ENCODE data around the gene NOL11.
"Not testable (repeated sequence)": the region's sequence is repeated elsewhere in the genome, so short reads cannot be mapped to it uniquely, and the experiment has no call there.

The NOL11 gene

DNA sequence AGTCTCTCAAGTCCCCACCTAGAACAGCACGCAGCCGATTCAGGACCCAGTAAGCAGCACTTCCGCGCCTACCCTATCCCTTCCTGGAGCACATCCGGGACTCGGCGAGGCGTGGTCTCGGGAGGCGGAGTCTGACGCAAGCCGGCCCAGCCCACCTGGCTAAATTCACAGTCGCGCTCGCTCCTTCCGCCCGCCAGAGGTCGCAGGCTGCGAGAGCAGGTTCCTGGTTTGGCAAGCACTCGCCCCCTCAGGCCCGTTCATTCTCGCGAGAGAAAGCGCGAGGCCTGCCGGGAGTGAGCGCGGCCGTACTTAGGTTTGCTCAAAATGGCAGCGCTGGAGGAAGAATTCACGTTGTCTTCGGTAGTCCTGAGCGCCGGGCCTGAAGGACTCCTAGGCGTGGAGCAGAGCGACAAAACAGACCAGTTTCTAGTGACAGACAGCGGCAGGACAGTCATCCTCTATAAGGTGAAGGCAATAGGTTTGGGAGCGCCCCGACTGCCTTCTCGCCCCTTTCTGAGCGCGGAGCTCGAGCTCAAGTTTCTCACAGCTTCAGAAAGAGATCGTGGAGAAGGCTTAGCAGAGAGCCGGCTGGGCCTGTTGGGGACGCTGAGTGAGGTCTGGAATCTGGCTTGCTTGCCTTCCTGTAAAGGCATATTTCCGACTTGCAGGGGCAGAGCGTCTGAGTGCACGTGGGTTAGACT is at the start of gene NOL11:
NOL11 (plus strand) TSS at position 313 of the 701 bp plus-strand sequence; CDS start at position 325, 12 bp downstream.
- peak; percentile 99 to 100 for DNase-seq

DNA sequence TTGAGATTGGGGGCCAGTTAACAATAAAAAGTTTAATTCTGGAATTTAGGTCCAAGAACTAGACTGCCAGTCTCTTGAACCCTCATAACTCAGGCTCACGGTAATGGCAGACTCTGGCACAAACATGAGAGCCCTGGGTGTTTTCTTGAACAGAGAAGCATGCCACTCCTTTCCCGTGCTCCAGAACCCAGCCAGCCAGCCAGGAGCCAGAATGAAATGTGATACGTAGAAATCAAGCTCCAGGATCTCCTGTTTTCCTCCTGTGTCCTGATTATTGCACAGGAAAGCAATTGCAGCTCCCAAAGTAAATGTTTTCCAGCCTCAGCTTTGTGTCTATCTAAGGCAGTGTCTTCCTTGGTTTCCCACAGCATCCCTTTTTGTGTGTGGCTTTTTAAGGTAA is 46.2 kb upstream of the NOL11 start:
- DNase-seq, result no peak

DNA sequence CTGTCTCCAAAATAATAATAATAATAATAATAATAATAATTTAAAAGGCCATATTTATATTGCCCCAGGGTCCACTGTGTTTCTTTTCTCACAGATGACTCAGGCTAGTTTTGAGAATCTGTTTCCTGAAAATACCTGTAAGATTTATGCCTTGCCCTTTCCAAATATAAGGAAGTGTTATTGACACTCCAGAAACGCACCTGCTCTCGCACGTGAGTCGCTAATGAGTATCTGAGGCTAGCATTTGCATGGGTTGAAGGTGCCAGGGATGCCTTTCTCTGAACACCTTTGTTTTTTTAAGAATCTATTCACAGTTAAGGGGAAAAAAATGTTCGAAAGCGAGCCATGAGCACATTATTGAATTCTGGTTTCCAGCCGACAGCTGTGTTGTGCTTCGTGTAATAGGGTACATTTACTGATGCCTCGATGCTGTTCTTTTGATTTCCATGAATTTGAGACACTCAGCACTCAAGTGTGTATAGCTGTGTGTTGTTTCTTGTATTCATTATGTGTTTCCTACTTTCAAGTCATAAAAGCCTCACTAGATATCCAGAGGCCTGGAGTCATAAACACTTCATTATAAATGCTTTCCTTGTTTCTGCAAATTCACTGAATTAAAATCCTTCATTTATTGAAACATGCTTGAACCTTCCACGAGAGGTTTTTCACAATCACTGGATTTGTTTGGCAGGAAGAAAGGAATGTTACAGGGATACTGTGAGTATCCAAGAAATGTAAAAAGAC is 45.0 kb upstream of the NOL11 start:
- DNase-seq, result no peak

DNA sequence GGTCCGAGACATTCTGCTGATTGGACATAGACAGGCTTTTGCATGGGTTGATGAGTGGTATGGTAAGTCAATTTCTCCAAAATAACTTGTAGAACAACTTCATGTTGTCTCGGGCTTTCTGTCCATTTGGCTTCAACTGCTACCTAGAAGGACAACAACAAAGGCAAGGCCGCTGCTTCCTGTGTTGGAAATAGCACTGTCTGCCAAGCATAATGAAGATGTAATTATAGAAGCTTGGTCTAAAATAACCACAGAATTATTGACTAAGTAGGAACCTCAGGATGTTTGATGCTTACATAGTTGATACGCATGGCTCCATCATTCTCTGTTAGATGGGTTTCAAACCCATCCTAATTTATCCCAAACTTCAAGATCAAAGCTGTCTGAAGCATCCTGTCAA is 42.3 kb upstream of the NOL11 start:
- DNase-seq, result no peak

DNA sequence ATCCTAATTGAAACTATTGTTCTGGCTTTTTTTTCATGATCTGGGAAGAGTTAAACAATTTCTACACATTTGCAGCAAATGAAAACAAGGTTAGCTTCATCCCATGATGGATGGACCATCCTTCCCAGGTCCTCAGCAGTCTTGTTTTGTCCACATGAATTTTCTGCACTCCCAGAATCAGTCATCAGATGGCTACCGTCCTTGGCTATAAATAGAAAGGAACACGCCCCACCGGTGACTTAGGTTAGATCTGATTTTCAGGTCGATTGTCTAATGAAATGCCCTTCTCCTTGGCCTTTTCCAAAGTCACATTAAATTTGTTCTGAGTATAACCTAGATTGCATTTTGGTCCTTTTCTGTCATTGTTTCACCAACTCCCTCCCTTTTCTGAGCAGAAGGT is 41.4 kb upstream of the NOL11 start:
- no peak for DNase-seq

DNA sequence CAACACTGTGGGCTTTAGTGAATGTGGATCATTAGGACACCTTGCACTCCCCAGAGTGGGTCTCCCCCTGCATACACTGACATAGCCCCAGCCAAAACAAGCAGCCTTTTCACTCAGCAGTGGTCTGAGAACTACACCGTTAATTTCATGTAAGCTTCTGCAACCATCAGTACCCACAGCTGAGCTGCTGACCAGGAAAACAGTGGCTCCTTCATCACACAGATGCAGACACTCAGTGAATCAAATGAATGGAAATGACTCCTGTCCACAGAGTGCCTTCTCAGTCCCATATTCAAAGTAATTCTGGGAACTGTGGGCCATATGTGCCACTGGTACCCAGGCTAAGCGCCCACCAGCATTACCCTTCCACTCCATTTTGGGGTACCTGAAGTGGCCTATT is 39.3 kb upstream of the NOL11 start:
- no peak for DNase-seq

DNA sequence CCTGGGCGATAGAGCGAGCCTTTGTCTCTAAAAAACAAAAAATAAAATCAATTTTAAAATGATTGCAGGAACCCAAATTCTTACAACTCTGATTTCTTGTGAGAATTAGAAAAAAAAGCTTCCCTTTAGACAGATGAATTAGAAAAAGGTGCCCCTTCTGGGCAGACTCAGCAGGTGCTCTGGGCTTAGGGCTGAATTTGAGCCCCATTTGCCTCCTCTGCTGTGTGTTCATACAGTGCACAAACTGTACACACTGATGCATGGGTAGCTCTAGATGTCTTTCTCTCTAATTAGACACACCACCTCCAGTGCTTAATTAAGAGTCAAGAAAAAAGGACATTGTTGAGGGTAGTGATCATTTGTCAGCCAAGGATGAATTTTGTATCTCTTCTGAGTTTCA is 38.5 kb upstream of the NOL11 start:
- no peak for DNase-seq

DNA sequence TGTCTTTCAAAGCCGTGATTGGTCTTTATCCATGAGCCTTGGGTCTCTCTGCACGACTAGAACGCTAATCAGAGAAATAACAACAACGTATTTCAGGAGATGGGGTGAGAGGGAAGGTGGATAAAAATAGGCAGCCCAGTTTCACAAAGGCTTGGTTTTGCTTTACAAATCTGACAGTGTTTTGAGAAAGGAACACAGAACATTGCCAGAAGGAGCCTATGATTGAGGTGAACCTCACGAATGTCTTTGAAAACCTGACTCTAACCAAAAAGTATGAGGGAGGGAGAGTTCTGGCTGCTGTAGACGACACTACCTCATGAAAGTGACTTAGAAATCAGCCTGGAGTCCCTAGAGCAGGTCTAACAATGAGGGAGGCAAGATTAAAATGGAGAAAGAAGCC is 38.0 kb upstream of the NOL11 start:
- DNase-seq, result no peak

DNA sequence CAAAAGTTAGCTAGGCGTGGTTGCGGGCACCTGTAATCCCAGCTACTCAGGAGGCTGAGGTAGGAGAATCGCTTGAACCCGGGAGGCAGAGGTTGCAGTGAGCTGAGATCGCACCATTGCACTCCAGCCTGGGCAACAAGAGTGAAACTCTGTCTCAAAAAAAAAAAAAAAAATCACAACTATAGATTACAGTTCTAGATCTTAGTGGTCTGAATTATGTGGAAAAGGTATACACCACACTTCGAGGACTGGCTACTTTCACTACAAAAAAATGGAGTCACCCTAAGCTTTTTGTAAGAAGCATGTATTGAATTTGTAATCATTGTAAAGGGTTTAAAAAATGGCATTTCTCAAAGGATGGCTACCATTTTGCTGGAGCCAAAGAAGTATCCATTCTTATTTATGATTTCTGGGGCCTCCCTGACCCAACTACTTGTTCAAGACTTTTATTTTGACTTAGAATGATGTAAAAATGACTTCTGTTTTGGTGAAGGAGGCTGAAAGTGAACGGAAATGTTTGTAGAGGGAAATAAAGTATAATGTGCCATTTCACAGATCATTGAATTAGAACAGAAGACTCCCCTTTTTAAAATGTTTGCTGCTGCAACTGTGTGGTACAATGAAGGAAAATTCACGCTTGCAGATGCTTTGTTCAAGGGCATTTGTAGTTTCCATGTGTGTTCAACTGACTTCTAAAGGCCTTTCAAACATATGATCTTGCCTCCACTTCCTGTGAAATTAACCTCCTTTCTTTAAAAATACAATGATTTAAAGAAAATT is 37.1 kb upstream of the NOL11 start:
- no peak for DNase-seq

DNA sequence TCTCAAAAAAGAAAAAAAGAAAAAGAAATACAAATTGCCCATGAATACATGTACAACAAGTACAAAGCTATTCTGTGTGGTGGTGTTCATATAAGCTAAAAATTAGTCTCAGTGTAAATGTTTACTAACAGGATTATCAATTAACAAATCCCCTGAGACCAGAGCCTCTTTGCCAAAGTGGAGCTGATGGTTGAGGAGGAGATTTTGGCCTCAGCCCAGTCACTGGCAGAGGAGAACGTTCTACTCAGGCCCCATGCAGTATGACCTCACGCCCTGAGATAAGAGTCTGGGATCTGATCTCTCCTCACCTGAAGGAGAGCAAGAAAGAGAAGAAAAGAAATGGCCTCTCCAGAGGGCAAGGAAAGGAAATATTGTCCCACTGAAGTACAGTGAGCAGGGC is 35.5 kb upstream of the NOL11 start:
- DNase-seq, result no peak

DNA sequence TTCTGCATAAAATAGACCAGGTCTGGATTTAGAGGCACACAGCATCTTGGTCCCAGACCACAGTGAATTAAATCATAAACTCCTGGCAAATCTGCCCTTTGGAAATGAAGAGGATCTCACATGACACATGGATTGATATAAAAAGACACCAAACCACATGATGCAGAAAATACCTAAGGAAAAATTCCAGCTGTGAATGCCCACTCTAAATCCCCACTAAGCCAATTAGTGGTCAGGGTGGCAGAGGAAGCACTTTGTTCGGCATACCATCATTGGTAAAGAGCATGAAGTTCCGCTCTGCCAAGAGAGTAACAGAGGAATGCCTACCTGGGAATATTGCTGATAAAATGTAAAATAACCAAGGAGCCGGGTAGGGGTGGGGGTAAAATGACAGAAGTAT is 32.4 kb upstream of the NOL11 start:
- no peak for DNase-seq

DNA sequence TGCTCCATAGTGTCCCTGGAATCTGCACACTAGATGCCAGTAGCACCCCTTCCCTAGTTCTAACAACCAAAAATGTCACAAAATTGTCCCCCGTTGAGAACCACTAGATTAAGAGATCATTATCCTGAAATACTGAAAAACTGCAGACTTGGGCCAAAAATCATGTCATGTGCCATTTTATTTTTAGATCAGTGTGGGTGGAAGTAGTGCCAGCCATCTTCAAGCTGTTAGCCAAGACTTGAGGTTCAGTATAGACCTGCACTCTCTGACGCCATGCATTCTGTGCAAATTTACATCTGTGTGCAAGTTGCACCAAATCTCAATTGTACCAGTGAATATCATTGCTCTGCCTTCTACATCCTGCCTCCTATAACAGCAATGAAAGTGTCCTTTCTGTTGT is 31.5 kb upstream of the NOL11 start:
- DNase-seq, result no peak

DNA sequence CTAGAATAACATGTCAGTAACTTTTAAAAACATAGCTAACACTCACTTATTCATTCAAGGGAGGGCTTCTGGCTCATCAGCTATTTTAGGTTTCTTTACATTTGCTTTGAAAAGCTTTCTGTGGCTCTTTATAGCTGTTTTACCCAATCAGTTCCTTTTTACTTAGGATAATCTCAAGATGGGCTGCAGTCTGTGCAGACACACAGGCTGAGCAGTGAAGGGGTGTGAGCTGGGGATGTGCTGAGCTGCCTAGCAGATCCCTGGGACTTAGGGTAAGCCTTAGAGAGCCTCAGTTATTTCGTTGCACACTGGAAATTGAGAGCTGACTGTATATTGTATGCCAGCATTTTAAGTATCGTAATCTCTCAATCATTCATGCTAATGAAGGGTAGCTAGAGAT is 30.2 kb upstream of the NOL11 start:
- no peak for DNase-seq

DNA sequence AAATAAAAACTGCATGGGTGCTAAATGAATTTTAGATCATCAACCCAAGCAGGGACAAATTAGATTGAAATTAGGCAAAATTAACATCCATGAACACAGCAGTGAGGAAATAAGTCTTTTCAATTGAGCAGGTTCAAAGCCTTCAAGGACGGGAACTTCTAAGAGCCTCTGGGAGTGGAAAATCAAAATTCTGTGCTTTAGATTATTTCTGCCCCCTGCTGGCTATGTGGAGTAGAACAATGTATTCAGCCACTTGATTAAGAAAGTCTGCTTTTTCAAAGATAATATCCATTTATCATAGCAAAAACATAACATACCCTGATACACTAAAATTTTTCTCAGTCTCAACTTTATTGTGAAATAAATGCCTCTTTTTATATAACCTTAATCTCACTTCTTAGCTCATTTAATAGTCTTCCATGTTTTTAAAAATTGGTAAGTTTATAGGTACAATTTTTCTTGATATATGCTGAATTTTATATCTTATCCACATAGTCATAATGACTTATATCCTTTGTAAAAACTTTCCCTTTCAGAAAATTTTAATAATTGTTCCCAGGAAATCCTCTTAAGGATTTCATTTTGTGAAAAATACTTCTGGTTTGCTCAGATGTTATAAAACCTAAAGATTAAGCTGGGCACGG is 28.1 kb upstream of the NOL11 start:
- DNase-seq, result peak; percentile 24 to 73

DNA sequence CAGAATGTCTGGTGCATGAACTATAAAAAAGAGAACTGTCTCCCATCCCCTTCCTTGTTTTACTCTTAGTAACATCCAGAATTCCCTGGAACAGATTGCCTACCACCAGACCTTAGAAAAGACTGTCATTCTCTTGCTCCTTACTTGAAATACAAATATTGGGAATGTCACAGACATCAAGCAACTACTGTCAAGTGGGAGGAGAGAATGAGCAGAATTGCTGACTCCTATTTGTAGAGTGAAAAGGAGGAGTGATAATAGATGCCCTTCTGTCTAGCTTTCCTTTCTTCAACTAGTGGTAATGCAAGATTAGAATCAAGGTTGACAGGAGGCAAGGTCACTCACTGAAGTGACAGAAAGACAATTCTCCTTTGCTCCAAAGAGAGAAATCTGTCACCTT is 23.9 kb upstream of the NOL11 start:
- DNase-seq, result no peak

DNA sequence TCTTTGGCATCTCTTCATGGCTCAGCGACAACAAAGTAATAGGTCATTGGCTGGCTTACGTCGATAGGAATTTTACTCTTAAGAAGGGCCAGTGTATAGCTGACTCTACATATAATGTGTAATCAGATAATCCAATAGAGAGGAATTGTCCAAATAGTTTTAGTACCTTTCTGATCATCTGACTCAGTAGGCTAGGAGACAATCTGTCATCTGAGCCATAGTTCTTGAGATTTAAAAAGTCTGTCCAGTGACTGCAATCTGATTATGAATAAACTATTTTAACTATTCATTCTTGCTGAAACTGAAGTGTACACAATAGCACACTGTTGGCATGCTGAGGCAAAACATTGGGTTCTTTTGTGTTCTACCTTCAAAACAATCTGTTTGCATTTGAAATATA is 21.4 kb upstream of the NOL11 start:
- no peak for DNase-seq

DNA sequence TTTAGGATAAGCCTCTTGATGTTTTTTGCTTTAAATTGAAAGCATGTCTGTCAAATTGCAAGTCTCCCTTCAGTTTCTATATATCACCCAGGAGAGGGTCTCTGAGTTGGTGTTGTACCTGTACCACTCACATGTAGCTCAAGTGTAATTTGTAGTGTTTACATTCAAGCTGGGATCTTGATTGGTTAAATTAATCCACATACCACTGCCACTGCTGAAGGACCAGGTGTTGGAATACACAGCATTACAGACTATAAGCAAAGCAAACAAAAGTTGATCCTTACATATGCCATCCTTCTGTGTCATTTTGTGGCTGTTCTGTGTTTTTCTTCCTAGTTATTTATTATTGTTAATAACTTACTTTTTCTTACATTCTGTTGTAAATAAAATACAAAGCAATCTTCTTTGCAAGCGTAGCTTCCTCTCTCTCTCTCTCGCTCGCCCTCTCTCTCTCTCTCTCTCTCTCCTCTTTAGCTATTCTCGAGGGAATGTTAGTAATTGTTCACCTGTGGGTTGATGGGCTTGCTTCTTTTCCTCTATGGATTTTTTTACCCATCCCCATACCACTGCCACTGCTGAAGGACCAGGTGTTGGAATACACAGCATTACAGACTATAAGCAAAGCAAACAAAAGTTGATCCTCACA is 20.8 kb upstream of the NOL11 start:
- DNase-seq, result no peak

DNA sequence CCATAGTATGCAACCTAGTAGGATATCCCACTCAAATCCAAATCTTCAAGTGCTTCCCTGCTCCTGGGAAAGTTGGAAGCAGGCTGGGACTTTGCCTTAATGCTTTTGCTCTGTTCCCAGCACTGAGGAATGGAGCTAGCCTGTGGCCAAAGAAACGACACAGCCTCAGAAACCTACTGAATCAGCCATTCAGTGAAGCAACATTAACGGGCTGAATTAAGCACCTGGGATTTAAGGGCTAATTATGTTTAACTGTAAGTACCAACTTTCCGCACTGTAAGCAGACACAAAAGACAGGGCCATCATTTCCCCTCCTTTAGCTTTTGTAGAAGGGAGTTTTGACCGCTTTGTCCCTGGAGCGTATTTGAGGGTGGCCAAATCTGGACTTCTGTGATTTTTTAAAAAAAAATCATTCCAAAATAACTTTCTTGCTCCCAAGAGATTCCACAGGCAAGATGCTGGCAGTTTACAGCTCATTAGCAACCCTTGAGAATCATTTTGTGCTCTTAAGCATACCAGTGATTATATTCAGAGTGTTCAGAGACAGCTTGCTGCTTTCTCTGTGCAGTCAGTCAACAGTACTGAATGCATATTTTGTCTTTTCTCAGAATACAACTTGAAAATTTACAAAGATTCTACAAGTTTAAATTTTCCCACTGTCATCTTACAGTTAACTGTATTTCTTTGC is 17.6 kb upstream of the NOL11 start:
- no peak for DNase-seq

DNA sequence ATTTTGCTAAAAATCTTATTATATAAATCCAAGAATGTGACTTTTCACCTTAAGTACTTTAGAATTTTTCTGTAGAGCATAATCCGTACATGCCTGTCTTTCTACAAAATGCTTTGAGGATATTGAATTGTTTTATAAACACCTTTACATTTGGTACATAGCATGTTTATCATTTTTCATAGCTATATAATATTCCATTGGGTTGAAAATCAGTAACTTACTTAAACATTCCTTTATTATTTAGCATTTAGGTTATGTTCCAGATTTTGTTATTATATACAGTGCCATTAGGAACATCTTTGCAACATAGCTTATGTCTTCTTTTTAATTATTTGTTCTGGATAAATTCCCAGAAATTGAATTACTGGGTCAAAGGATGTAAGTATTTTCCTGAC is 17.0 kb upstream of the NOL11 start:
- no peak for DNase-seq

DNA sequence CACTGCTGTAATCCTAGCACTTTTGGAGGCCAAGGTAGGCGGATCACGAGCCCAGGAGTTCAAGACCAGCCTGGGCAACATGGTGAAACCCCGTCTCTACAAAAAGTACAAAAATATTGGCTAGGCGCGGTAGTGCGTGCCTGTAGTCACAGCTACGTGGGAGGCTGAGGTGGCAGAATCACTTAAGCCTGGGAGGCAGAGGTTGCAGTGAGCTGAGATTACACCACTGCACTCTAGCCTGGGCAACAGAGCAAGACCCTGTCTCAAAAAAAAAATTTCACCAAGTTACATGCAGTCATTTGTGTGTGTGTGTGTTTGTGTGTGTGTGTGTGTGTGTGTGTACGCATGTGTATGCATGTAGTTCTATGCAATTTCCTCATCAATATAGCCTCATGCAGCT is 14.9 kb upstream of the NOL11 start:
- DNase-seq, result not testable (repeated sequence)

DNA sequence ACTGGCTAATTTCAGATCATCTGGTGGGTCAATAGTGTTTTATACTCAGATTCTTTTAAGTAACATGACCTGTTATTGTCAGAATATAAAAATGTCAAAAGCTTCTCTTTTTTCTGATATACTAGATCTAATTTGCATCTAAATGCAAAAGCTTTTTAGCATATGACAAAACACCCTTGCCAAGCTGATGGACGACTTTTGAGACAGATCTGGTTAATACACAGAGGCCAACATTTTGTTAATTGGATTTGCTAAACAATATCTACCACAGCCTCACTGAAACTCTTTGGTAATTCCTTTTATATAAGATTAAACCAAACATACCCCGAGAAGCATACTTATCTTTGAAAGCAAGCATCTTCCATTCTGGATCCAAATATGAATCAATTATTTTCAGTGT is 10.3 kb upstream of the NOL11 start:
- DNase-seq, result no peak

DNA sequence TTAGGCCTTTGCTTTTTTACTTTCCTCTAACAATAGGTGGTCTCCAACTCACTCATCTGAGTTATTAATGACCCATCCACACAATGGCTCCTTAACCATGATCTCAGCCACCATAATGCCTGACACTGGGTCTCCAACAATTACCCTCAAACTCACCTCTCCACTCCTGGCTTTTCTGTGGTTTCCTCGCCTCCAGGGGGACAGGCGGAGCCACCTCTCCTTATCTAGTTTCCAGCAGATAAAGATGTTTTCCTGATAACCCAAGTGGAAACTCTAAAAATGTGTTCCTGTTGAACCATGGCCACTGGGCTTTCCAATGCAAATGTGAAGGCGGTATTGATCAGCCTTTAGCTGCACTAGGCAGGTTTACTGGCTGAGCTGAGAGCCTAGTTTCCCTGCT is 9.4 kb upstream of the NOL11 start:
- DNase-seq, result no peak

Measured in CD4-positive, alpha-beta T cell treated with Interleukin-1 beta for 1 hour (primary cell).